Measurements from ENCODE around the gene MAST3.
"Not testable (repeated sequence)": the region's sequence is repeated elsewhere in the genome, so short reads cannot be mapped to it uniquely, and the experiment has no call there.

DNA sequence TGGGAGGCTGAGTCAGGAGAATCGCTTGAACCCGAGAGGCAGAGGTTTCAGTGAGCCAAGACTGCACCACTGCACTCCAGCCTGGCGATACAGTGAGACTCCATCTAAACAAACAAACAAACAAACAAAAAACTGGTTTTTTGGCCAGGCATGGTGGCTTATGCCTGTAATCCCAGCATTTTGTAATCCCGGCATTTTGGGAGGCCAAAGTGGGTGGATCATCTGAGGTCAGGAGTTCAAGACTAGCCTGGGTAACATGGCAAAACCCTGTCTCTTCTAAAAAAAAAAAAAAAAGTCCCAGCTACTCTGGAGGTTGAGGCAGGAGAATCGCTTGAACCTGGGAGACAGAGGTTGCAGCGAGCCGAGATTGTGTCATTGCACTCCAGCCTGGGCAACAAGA lies 7.7 kb downstream of the MAST3 start:
- TF ChIP-seq, protein P1, sequence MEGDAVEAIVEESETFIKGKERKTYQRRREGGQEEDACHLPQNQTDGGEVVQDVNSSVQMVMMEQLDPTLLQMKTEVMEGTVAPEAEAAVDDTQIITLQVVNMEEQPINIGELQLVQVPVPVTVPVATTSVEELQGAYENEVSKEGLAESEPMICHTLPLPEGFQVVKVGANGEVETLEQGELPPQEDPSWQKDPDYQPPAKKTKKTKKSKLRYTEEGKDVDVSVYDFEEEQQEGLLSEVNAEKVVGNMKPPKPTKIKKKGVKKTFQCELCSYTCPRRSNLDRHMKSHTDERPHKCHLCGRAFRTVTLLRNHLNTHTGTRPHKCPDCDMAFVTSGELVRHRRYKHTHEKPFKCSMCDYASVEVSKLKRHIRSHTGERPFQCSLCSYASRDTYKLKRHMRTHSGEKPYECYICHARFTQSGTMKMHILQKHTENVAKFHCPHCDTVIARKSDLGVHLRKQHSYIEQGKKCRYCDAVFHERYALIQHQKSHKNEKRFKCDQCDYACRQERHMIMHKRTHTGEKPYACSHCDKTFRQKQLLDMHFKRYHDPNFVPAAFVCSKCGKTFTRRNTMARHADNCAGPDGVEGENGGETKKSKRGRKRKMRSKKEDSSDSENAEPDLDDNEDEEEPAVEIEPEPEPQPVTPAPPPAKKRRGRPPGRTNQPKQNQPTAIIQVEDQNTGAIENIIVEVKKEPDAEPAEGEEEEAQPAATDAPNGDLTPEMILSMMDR (conservative IDR thresholded peaks at IDR 0.05; ENCODE audit: low read length), result not testable (repeated sequence)
- TF ChIP-seq EZH2phosphoT487 (IDR thresholded peaks at IDR 0.05; ENCODE audit: borderline replicate concordance), result not testable (repeated sequence)
